Measurements from ENCODE around the gene HIVEP1.
"Not testable (repeated sequence)": the region's sequence is repeated elsewhere in the genome, so short reads cannot be mapped to it uniquely, and the experiment has no call there.

Gene HIVEP1

DNA sequence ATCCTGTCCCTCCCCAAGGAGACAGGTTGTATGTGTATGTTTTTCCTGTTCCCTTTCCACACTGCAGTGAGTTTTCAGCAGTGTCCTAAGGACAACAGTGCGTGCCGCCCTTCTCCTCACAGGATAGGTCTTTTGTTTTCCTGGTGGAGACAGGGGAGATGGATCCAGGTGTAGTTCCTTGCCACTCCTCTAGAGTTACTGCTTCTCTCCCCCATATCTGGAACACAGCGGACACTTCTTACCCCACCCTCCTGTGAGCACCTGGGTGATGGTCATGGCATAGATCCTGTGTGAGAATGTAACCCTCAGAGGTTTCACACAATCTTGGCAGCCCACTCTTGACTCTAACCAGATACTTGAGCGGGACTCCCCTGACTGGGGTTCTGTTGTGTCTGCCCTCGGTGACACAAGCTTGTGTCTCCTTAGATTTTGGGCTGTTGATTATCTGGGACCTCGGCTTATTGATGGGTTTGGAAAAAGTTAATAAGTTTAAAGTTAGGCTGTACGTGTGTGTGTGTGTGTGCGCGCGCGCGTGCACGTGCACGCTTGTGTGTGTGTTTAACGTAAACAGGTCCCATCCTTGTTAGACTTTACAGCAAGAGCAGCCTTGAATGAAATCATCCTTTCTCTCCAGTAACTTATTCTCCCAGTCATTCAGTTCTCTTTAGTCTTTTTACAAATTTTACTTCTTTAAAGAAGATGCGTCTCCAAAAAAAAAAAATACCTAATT, 146.7 kb downstream of the HIVEP1 start:
- DNase-seq (ENCODE audit: low spot score): no peak

DNA sequence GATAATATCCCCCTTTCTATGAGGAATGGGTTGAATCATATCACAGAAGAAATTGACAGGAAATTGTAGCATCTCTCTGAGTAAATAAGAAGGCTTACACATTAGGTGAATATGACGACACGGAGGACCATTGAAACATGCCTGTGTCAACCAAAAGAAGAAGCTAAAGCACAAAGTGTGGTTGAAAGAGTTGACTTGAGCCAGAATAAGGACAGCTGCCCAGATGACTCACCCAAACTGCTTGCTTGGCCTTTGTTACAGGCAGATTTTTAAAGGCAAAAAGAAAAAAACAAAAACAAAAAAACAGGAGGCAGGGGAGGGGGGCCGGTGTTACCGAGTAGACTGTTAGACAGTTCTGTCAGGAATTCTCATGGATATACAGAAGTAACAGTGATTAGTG, 148.2 kb downstream of the HIVEP1 start:
- no peak for DNase-seq (ENCODE audit: low spot score)

GRCh38 chr6:12162213-12162612, 150.1 kb downstream of the HIVEP1 start:
- no peak for DNase-seq (ENCODE audit: low spot score)

GRCh38 chr6:12163149-12163548, 151.0 kb downstream of the HIVEP1 start:
- no peak for DNase-seq (ENCODE audit: low spot score)

GRCh38 chr6:12163744-12164507, 151.8 kb downstream of the HIVEP1 start:
- DNase-seq (ENCODE audit: low spot score): no peak

DNA sequence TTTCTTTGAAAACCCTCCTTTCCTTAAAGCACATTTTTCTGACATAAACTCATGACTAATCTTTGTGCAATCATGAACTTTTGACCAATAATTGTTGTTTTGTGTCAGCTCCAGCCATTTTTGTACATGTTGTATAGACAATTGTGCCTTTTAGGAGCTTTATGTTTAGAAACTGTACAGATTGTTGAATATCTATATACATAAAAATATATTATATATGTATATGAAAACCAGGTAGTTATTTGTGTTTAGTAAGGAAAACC, 152.3 kb downstream of the HIVEP1 start:
- DNase-seq (ENCODE audit: low spot score): no peak

GRCh38 chr6:12165297-12165696, 153.2 kb downstream of the HIVEP1 start:
- DNase-seq (ENCODE audit: low spot score): no peak

DNA sequence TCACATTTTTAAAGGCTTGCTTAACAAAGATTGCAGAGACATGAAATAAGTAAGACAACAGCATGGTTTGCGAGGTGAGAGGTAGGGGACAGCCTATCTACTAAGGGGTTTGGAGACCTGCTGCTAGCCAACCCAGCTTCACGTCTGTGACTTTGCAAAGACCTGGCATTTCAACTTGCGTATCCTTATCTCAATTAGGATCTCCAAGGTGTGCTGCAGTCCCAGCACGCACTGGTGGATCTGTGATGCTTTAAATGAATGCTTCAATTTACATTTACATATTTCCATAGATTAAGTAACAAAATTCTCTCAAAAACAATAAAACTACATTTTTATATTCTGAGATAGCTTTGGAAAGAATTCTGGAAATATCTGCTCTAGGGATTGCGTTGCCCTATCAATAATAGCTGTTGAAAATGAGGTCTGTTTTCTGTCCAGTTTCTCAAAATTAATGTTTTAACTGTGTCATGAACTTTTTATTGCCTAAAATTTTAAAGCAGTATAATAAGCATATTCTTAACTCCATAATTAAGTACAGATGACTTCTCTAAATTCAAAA, 153.7 kb downstream of the HIVEP1 start:
- DNase-seq (ENCODE audit: low spot score): no peak

GRCh38 chr6:12169377-12169776, 157.3 kb downstream of the HIVEP1 start:
- DNase-seq (ENCODE audit: low spot score): no peak

GRCh38 chr6:12170351-12171092, 158.4 kb downstream of the HIVEP1 start:
- no peak for DNase-seq (ENCODE audit: low spot score)

DNA sequence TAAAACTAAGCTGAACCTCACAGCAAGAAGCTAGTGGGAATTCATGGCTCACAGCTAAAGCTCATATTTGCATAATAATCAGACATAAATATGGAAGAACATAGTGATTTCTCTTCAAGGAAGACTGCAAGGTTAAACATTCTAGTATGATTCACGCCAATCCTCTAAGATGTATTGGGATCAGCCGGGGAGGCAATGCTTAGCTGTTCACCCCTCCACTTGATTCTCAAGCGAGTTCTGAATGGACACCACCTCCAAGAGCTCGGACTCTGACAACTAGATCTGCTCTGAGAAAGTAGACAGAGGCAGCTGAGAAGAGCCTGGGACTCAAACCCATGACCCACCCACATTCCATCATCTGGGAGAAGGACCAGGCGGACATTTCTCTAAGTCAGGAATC, 159.6 kb downstream of the HIVEP1 start:
- no peak for DNase-seq (ENCODE audit: low spot score)

GRCh38 chr6:12172572-12172971, 160.5 kb downstream of the HIVEP1 start:
- DNase-seq (ENCODE audit: low spot score): no peak

DNA sequence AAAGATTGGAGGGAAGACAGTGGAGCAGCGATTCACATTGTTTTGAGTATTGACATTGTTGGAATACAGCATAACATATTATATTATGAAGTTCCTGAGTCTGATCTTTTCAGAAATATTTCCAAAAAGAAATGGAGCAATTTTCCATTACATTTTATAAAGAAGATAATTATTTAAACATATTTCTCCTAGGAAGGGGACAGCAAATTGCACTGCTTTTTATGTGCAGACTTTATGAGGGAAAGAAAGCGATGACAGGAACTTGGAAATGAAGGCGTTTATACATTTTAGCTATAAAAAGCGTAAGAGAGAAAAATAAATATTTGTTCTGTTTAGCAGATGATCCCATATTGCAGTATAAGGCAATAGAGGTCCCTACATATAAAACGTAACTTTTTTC, 161.1 kb downstream of the HIVEP1 start:
- DNase-seq (ENCODE audit: low spot score): no peak

- DNase-seq (ENCODE audit: low spot score): no peak
Measured at GRCh38 chr6:12173661-12174060, 161.5 kb downstream of the HIVEP1 start.

DNA sequence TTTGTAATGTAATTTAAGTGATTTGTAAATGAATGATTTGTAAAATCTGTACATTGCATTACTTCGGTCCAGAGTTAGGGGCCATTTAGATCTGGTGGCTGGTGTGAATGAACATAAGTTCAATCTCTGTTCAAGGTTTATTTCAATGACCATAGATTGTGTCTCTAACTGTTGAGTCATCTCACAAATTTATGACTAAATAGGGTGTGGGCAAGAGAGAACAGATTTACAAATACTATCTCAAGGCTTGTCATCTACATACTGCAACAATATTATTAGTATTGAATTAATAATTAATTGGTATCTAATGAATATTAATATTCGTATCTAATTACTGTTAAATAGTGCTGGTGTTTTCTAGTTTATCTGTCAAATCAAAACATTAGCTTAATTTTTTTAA, 162.8 kb downstream of the HIVEP1 start:
- DNase-seq (ENCODE audit: low spot score): no peak

DNA sequence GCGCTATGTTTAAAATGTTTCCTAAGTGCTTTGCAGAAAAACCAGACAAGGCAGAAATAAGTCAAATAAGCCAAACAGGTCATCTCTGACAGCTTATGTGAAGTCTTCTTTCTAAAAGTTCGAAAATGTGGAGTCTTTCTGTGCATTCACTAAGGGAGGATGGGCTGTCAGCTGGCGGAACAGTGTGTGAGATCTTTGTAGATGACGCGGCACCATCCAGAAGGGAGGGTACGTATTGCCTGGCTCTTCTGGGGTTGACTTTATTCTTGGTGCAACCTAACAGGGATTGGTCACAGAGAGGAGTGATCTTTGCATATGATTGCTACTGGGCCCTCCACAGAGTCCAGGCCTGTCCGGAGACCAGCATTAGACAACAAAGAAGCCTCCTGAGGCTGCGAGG, 163.5 kb downstream of the HIVEP1 start:
- DNase-seq (ENCODE audit: low spot score): no peak

GRCh38 chr6:12176782-12177181, 164.7 kb downstream of the HIVEP1 start:
- DNase-seq (ENCODE audit: low spot score): not testable (repeated sequence)

DNA sequence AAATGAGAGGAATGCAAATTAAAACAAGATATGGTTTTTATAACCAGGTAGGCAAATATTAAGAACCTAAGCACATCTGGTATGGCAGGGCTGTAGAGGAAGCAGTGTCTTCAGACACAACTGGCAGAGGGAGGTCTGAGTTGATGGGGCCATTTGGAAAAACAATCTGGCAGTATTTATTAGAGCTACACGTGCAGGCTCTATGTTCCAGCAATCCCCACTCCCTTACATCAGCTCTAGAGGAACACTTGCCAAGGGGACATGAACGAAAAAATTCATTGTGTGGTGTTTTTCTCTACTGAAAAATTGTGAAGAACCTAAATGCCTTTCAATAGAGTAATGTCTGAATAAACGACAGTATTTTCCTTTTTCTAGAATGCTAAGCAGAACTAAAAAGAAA, 166.4 kb downstream of the HIVEP1 start:
- DNase-seq (ENCODE audit: low spot score): no peak

GRCh38 chr6:12181481-12181880, 169.4 kb downstream of the HIVEP1 start:
- no peak for DNase-seq (ENCODE audit: low spot score)

GRCh38 chr6:12182676-12183075, 170.6 kb downstream of the HIVEP1 start:
- peak; percentile 76 for DNase-seq (ENCODE audit: low spot score)

DNA sequence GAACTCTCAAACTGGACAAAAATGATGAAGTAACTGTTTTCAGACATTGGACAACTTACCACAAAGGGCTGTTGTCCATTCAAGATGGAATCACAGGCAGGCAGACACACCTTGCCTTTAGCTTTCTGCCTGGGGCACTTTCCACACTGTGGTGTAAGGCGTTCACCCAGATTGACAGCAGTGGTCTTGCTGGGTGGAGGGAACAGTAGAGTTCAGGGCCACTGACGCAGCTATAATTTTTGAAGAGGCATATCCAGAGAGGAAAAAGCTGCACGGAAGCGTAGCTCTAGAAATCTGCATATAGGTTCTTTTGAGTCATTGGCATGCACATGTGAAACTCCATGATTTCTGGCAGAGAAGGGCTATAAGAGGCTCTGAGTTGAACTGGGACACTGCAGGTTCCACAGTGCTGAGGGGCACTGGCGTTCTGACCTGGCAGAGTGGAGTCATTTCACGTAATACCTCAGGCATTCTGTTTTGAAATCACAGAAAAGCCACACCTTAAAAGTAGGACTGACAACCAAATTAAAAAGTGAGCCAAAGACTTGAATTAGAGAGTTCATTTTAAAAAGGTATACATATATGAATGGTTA, 173.1 kb downstream of the HIVEP1 start:
- no peak for DNase-seq (ENCODE audit: low spot score)

DNA sequence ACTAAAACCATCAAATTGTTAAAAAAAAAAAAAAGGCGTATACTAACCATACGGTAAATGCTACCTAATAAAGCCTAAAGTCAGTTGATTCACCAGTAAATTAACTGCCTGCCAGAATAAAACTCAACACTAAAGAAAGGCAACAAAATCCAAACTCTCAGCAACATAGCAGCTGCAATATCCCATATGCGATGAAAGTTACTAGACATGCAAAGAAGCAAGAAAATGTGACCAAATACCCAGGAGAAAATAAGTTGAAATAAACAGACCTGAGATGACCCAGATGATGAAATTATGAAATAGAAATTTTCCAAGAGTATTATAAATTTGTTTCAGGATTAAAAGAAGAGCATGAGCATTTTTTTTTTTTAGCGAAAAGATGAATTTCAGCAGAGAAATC, 174.4 kb downstream of the HIVEP1 start:
- no peak for DNase-seq (ENCODE audit: low spot score)

DNA sequence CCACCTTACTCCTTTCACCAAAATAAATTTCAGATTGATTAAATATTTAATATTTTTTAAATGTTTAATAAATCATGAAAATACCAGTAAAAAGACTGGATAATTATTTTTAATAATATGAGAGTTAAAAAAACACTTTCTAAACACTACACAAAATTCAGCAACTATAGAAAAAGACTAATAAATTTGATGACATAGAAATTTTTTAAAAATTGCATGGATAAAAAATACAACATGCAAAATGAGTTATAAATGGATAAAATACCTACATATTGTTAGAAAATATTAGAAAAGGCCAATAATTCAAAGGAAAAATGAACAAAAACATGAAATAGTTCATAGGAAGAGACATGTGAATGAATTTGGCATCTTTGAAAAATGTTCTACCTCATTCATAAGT, 177.0 kb downstream of the HIVEP1 start:
- no peak for DNase-seq (ENCODE audit: low spot score)

Data from RKO (cell line).